ENCODE results near the gene CCM2.

Gene CCM2

DNA sequence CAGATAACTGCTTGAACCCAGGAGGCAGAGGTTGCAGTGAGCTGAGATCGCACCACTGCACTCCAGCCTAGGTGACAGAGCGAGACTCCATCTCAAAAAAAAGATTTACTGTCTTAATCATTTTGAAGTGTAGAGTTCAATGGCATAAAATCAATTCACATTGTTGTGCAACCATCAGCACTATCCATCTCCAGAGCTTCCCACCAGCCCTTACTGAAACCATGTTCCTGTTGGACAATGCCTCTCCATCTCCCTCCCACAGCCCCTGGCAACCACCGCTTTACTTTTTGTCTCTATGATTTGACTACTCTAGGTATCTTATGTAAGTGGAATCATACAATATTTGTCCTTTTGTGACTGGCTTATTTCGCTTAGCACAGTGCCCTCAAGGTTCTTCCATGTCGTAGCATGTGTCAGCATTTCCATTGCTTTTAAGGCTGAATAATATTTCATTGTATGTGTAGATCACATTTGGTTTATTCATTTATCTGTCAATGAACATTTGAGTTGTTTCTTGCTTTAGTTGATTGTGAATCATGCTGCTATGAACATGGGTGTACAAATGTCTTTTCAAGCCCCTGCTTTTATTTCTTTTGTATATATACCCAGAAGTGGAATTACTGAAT is 55.7 kb downstream of the CCM2 start:
- no peak for TF ChIP-seq CTCF (IDR thresholded peaks at IDR 0.05; ENCODE audit: unreplicated experiment in 3 of 3)
- no peaks in the 10 kb centered on the region for H3K27me3 Mint-ChIP-seq (ENCODE audit: low read depth)
- H3K4me1 Mint-ChIP-seq = peaks cover 26% of the 10 kb centered on the region
- no peak overlapping the region for H3K4me3 Mint-ChIP-seq
- no peak overlapping the region for H3K27ac Mint-ChIP-seq
- H3K9me3 Mint-ChIP-seq = peaks cover 11% of the 10 kb centered on the region
- peaks cover 55% of the 10 kb centered on the region for H3K36me3 Mint-ChIP-seq (ENCODE audit: low read depth)

GRCh38 chr7:45057878-45058277 is 57.9 kb downstream of the CCM2 start:
- no peak overlapping the region for H3K27ac Mint-ChIP-seq

GRCh38 chr7:45060295-45060694 is 60.3 kb downstream of the CCM2 start:
- Mint-ChIP-seq H3K4me3 (no peak overlapping the region), H3K27ac (no peak overlapping the region), H3K4me1 (no peaks in the 10 kb centered on the region), H3K27me3 (ENCODE audit: low read depth) (no peaks in the 10 kb centered on the region), H3K9me3 (peaks cover 6% of the 10 kb centered on the region), H3K36me3 (ENCODE audit: low read depth) (peaks cover 48% of the 10 kb centered on the region)
- TF ChIP-seq CTCF (IDR thresholded peaks at IDR 0.05; ENCODE audit: unreplicated experiment in 3 of 3) = no peak

More at GRCh38 chr7:45057878-45058277, 57.9 kb downstream of the CCM2 start:
- H3K9me3 Mint-ChIP-seq = peaks cover 11% of the 10 kb centered on the region
- no peak for TF ChIP-seq CTCF (IDR thresholded peaks at IDR 0.05; ENCODE audit: unreplicated experiment in 3 of 3)
- H3K4me1 Mint-ChIP-seq = peaks cover 15% of the 10 kb centered on the region
- H3K27me3 Mint-ChIP-seq (ENCODE audit: low read depth) = no peaks in the 10 kb centered on the region
- no peak overlapping the region for H3K4me3 Mint-ChIP-seq
- H3K36me3 Mint-ChIP-seq (ENCODE audit: low read depth) = peaks cover 52% of the 10 kb centered on the region

DNA sequence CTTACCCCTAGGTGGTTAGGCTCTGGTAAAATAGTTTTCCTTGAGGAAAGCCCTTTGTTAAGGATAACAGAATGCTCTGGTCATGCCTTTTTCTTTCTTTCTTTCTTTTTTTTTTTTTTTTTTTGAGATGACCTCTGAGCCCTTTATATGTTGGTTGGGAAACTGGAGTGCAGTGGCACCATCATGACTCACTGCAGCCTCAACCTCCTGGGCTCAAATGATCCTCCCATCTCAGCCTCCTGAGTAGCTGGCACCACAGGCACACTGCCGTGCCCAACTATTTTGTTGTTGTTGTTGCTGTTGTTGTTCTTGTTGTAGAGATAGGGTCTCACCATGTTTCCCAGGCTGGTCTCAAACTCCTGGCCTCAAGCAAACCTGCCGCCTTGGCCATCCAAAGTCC is 61.4 kb downstream of the CCM2 start:
- H3K36me3 Mint-ChIP-seq (ENCODE audit: low read depth) = peaks cover 47% of the 10 kb centered on the region
- H3K4me3 Mint-ChIP-seq = no peak overlapping the region
- no peak overlapping the region for H3K27ac Mint-ChIP-seq
- no peaks in the 10 kb centered on the region for H3K4me1 Mint-ChIP-seq
- no peak for TF ChIP-seq CTCF (IDR thresholded peaks at IDR 0.05; ENCODE audit: unreplicated experiment in 3 of 3)
- no peaks in the 10 kb centered on the region for H3K27me3 Mint-ChIP-seq (ENCODE audit: low read depth)
- no peaks in the 10 kb centered on the region for H3K9me3 Mint-ChIP-seq

GRCh38 chr7:45061806-45062425 is 61.9 kb downstream of the CCM2 start:
- no peaks in the 10 kb centered on the region for H3K9me3 Mint-ChIP-seq
- H3K27me3 Mint-ChIP-seq (ENCODE audit: low read depth) = no peaks in the 10 kb centered on the region
- H3K36me3 Mint-ChIP-seq (ENCODE audit: low read depth) = peaks cover 47% of the 10 kb centered on the region
- H3K4me1 Mint-ChIP-seq = no peaks in the 10 kb centered on the region
- TF ChIP-seq CTCF (IDR thresholded peaks at IDR 0.05; ENCODE audit: unreplicated experiment in 3 of 3) = no peak
- no peak overlapping the region for H3K4me3 Mint-ChIP-seq
- no peak overlapping the region for H3K27ac Mint-ChIP-seq

Data from nephron (organoid).